Left cardiac atrium (tissue), 4 donors: ENCODE data around the gene FAM81B. TPM values are rescaled to one million over a fixed set of nuclear protein-coding genes. Genes with fewer than 3 reads are reported as not detected.
"Not testable (repeated sequence)": the region's sequence is repeated elsewhere in the genome, so short reads cannot be mapped to it uniquely, and the experiment has no call there.

Source experiments
- ATAC-seq, 2 donors: fragments of 200-7000 bp; cut with Tn5 transposase; one replicate each; pipeline ENCODE4 v1.9.1; 2020; ENCODE audit warnings: mild to moderate bottlenecking in 2 of 2, moderate library complexity in 2 of 2
- DNase-seq: peaks from one replicate; pipeline ENCODE4 v3.0.0-alpha.2; 2020
- intact Hi-C, 2 donors: fragments of 100-400 bp; cut with DNase I; formaldehyde crosslinking; loops; one replicate each; pipeline versions ENCODE4 v1.14.1 to v1.15.1; 2022 to 2023
- long read RNA-seq: library from polyadenylated mRNA; unstranded; transcript quantifications from one replicate; pipeline ENCODE4 v2.0.0, GENCODE V29; 2021
- total RNA-seq, 2 donors: library from RNA; stranded (reverse); fragmentation: NEBNext Ultra II Directional; extraction: Animal tissue kit (Norgen Biotek cat#: 25700); gene quantifications; one replicate each; pipeline ENCODE4 v1.2.1, GENCODE V29; 2021
- donor health status: DM: no; HTN: yes; CAD: no.
- donor health status: DM: no; HTN: yes; CAD: no; lungs with severe emphysema.
- donor health status: DM: yes; HTN: yes; CAD: no.
- donor health status: Dilated cardiomyopathy.

FAM81B gene, protein sequence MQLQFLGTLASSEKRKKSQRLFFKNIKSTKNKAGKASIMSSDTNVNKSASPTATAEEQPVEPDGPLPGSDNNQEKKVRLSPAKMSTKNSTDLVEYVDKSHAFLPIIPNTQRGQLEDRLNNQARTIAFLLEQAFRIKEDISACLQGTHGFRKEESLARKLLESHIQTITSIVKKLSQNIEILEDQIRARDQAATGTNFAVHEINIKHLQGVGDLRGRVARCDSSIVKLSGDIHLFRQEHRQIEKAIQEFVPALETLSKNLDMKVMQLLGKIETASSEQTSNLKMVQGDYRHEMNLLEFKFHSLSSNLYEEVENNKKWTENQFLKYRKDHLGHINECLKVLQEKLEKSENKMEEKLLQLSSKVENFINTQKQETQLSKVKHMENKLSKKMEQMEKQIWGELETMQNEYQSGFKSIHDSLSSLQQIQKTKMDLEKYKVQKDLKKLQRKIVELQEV
- total RNA-seq = 10 to 100 TPM in 1 of 2 donors, 1 to 10 TPM in 1; 8.6 to 16.4 TPM
- long read RNA-seq, partial matches to known transcripts = 10 of 13 reads
- long read RNA-seq, other reads (novel, unspliced or antisense) = 3 of 13 reads

DNA sequence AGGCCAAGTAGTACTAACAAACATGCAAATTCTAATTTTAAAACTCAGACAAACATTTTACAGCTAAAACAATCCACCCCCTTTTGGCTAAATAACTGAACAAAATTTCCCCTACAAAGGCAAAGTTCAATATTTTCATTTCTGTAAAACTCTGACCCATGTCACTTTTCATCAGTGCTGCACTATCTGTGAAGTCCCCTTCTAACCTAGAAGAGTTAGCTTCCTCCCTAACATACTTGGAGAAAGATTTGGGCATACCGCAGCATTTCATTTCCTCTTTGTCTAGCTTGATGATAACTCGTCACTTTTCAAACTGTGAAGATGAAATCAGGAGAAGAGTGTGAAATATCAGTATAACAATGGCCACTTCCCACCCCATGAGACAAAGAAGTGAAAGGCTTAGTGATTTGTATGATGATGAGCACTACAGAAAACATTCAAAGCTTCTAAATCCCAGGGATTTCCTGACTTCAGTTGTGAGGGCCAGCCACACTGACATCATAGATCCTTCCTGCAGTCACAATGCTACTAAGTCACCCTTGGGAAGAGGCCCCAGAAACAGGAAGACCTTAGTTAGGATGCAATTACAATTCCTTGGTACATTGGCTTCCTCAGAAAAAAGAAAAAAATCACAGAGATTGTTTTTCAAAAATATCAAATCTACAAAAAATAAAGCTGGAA is at the start of gene FAM81B:
TSS of gene FAM81B (plus strand) at position 555 of the 681 bp plus-strand sequence. CDS start at position 579, 24 bp downstream.
- ATAC-seq = no peak
- DNase-seq = no peak
- intact Hi-C loops = no loop called here

DNA sequence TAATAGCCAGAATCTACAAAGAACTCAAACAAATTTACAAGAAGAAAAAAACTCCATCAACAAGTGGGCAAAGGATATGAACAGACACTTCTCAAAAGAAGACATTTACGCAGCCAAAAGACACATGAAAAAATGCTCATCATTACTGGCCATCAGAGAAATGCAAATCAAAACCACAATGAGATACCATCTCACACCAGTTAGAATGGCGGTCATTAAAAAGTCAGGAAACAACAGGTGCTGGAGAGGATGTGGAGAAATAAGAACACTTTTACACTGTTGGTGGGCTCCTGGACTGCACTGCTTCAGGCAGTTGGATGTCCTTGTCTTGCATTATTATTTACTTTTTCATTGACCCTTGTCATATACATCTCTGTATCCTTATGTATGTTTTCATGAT is 49.7 kb upstream of the FAM81B start:
- DNase-seq, ATAC-seq, intact Hi-C loops: not testable (repeated sequence)

DNA sequence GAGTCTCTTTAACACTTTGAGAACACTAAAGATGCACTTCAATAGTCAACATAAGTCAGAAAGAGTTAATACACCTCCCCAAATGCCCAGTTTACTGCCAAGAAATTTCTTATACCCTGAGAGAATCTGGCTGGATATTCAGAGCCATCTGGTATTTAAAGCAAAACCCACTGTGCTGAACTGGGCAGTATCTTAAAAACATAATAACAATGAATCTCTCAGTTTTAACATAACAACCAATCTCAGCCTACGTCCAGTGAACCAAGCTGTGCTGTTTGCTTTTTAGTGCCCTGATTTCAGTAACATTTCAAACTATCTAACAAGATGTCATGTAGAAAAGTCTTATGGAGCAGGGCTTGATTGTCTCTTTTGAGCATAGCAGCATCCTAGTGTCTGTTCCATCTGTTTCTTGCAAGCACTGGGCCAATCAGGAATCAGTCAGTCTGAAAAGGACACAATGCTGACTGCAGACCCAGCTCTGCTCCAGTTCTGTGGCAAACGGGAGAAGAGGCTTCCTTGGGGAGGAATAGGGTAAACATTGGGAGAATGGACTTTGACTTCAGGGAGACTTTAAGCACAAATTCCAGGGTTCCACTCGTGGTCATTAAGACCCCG is 43.6 kb upstream of the FAM81B start:
- no peak for ATAC-seq
- intact Hi-C loops = no loop called here
- no peak for DNase-seq

DNA sequence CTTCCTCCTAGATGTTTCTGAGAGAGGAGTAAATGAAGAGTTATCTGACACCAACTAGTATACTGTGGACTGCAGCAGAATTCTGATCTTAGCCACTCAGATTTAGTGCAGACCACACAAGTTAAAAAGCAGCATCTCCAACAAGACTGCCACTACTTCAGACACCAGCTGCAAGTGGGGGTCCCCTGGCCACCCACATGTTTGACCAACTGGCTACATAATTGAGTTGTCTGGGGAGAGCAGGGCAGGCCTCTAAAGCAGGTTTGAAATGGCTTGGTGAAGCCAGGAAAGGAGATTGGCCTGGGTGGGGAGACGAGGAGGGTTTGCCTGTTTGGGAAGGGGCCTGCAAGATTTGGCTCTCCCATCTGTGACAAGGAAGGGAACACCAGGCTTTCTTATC is 40.5 kb upstream of the FAM81B start:
- ATAC-seq (no peak), DNase-seq (no peak)
- intact Hi-C loops = no loop called here

DNA sequence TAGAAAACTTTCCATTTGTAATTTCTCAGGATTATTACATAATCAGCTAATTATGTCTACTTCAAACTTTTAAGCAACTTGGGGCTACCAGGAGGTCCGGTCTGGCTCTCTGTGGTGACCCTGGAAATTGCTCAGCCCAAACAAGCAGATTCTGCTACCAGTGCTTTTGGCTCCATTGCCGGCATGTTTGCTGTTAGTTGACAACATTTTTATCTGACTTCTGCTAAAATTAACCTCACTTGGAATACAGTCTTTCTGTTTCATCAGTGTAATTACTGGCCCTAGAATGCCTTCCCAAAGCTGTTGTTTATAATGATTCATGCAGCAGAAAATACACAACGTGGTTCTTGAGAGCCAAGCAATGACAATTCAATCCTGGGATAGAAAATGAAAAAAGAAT is 38.5 kb upstream of the FAM81B start:
- DNase-seq = no peak
- no peak for ATAC-seq
- intact Hi-C loops = no loop called here

DNA sequence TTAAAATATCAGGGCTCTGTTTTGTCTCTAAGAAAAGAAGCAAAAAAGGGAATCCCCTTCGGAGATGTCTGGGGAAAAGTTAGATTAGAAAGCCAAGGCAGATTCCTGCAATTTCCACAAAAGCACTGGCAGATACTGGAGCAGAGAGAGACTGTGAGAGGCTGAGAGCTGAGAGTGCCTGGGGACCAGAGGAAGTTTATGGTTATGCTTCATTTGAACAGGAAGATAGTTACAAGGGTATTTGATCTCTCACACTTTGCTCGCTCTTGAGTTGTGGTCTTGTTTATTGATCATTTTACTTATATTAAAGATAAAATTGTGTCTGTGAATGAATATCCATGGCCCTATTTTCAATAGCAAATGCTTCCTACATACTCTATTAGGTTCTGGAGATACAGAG is 32.8 kb upstream of the FAM81B start:
- intact Hi-C loops = no loop called here
- ATAC-seq (no peak), DNase-seq (no peak)

DNA sequence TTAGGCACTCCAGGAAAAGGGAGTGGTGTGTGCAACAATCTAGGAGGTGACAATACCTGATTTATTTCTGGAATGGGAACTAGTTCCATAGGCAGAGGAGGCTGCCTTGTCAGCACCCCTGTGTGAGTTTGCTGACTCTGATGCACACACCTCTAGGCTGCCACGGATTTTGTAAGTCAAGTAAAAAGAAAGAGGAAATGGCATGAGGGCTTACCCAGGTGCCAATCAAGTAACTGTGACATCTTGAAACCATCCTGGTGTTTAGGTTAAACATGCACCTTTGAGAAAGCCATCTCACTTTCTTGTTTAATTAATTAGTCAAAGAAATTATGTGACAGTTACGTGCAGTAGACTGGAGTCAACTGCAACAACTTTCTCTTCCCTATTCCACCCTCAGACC is 32.3 kb upstream of the FAM81B start:
- intact Hi-C loops = no loop called here
- DNase-seq = no peak
- no peak for ATAC-seq

DNA sequence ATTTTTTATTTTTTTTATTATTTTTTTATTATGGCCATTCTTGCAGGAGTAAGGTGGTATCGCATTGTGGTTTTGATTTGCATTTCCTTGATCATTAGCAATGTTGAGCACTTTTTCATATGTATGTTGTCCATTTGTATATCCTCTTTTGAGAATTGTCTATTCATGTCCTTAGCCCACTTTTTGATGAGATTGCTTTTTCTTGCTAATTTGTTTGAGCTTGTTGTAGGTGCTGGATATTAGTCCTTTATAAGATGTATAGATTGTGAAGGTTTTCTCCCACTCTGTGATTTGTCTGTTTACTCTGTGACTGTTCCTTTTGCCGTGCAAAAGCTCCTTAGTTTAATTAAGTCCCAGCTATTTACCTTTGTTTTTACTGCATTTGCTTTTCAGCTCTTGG is 30.5 kb upstream of the FAM81B start:
- ATAC-seq, intact Hi-C loops, DNase-seq: not testable (repeated sequence)

DNA sequence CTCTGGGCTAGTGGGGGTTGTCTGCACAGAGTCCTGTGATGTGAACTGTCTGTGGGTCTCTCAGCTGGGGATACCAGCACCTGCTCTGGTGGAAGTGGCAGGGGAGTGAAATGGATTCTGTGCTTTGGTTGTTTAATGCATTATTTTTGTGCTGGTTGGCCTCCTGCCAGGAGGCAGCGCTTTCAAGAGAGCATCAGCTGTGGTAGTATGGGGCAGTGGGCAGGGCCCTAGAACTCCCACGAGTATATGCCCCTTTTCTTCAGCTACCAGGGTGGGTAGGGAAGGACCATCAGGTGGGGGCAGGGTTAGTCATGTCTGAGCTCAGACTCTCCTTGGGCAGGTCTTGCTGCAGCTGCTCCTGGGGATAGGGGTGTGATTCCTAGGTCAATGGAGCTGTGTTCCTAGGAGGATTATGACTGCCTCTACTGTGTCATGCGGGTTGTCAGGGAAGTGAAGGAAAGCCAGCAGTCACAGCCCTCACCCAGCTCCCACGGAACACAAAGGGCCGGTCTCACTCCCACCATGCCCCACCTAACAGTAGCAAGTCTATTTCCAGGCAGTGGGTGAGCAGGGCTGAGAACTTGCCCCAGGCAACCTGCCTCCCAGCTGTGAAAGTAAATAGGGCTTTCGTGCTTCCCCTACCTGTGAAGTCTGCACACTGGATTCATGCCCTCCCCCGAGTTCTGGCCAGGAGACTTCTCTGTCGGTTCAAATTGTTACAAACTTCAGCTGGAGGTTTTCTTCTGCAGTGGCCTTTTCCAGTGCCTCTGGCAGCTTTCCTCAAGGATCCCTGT is 25.7 kb upstream of the FAM81B start:
- ATAC-seq = no peak

DNA sequence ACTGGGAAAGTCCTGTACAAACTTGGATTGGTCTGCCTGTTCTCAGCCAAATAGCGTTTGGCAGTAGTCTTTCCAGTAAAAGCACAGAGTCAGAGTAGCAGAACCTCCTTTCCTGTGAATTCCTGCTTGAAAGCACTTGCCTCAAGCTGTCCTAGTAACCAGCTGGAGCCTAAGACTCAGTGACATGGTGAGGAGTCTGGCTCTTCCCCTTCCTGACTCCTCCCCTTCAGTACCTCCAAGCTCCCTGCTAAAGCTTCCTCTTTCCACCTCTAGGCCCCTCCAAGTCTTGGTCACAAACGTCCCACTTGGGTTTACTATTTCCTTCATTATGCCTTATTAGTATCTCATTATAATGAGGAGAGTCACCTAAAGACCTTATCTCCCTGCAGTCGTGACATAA is 21.4 kb upstream of the FAM81B start:
- intact Hi-C loops = no loop called here
- no peak for ATAC-seq
- DNase-seq = no peak

More for the DNA sequence above, 25.7 kb upstream of the FAM81B start:
- intact Hi-C loops = no loop called here
- no peak for DNase-seq

DNA sequence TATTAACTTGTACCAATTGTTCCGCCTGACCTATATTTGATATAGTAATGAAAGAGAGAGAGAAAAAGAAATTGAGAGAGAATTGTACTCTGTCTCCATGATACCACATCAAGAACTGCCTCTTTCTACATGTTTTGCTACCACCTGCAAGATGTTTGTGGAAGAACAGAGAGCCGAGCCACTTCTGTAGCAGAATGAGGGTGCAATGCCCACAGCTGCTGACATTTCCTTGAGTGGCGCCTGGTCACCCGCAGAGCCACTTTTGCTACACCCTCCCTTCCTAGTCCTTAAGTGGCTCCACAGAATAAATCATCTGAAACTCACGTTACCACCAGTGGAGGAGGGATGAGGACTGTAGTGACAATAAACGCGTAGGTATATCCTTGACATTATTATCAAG is 17.1 kb upstream of the FAM81B start:
- DNase-seq = no peak
- intact Hi-C loops = no loop called here
- no peak for ATAC-seq

DNA sequence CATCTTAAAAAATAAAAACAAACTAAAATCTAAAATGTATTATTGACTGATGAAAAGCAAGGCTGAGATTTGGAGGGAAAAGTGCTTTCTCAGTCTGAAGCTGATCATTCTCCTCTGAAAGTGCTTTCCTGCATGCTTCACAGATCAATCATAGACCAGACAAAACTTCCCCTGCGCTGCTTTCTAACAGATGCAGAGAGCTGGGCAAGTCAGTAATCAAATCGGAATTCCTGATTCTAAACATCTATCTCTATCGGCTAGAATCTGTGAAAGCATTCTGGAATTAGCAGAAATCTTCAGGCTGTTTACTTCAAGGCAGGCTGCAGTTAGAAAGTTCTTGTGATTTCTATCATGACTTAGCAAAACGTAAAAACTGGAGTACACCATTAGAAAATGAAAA is 15.6 kb upstream of the FAM81B start:
- intact Hi-C loops = no loop called here
- no peak for ATAC-seq
- DNase-seq = no peak

DNA sequence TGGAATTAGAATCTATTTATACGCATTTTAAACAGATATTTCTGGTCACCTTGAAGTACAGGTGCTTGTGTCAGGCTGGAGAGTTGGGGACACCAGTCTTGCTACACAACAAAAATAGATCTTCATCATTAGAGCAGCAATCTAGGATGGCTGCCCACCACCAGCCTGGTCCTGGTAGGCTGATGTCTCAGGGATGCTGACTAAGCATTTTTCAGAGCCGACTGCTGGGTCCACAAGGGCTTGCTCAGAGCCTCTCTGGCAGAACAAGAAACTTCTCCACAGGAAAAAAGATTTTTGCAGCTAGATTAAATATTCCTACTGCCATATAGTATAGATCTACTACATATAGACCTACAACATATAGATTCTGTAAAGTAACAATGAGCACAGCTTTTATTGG is 12.0 kb upstream of the FAM81B start:
- intact Hi-C loops = no loop called here
- DNase-seq (no peak), ATAC-seq (no peak)

DNA sequence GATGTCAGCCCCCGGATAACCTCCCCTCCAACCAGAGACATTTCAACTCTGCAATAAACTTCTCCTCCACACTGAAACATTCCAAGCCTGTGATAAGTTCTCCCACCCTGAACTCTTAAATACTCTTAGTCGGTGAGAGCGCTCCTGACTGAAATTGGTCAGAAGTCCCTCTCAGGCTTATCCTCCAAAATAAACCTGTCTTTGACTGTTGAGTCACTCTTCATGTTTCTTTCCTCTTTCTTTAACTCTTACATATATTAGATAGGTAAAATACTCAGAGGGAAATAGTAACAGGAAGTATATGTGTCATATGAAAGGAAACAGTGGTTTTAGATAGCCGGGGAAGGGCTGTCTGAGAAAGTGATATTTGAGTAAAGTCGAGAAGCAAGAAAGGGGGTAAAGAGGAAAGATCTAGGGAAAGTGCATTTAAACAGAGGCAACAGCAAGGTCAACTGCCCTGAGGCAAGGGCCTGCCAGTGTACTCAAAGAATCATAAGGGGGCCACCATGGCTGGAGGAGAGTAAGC is 11.0 kb upstream of the FAM81B start:
- ATAC-seq (no peak), DNase-seq (no peak)
- intact Hi-C loops = no loop called here

DNA sequence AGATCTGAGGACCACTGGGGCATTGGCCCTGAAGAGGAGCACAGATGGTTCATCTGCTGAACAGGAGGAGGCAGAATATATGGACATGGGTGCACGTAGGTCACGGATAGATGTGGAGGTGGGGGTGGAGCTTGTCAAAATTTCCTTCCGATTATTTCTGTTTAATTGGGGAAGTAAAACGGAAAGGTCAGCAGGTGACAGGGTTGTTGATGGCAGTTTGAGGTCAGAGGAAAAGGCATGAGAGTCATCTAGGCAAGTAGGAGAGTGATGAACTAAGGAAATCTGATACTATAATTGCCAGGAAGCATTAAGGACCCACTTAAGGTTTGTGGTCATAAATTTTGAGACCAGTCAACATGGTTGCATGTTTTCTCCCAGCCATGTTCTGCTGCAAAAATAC is 8.4 kb upstream of the FAM81B start:
- no peak for ATAC-seq
- intact Hi-C loops = no loop called here
- DNase-seq = no peak

DNA sequence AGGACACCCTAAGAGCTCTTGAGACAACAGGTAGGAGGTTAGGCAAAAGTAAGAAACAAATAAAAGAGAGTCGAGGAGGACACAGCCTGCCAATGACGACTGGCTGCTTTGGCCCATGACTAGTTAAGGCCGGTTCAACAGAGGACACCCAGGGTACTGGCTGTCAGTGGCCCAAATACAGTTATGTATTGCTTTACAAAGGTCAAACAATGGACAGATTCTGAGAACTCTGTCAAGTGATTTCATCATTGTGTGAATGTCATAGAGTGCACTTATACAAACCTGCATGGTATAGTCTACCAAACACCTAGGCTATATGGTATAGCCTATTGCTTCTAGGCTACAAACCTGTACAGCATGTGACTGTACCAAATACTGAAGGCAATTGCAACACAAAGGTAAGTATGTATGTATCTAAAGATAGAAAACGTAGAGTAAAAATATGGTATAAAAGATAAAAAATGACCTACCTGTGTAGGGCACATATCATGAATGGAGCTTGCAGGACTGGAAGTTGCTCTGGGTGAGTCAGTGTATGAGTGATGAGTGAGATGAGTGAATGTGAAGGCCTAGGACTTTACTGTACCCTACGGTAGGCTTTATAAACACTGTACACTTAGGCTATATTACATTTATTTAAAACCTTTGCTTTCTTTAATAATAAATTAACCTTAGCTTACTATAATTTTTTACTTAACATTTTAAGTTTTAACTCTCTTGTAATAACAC is 6.5 kb upstream of the FAM81B start:
- DNase-seq = no peak
- intact Hi-C loops = no loop called here
- ATAC-seq = no peak

DNA sequence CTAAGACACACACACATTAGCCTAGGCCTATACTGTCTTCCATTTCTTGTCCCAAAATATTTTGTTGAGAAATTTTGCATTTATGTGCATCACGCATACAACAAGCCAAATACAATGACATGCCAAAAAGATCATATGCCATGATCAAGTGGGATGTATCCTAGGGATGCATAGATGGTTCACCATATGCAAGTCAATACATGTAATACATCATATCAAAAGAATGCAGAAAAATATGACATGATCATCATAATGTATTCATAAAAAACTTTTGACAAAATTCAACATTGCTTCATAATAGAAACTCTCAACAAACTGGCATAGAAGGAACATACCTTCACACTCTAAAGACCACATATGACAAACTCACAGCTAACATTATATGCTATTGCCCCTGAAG is 5.8 kb upstream of the FAM81B start:
- ATAC-seq (no peak), DNase-seq (no peak)
- intact Hi-C loops = no loop called here

DNA sequence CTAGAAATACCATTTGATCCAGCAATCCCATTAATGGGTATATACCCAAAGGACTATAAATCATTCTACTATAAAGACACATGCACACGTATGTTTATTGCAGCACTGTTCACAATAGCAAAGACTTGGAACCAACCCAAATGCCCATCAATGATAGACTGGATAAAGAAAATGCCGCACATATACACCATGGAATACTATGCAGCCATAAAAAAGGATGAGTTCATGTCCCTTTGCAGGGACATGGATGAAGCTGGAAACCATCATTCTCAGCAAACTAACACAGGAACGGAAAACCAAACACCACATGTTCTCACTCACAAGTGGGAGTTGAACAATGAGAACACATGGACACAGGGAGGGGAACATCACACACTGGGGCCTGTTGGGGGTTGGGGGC is 799 bp downstream of the FAM81B start:
- intact Hi-C loops, ATAC-seq, DNase-seq: not testable (repeated sequence)
